ENCODE results near the gene F13B. TPM values are rescaled to one million over a fixed set of nuclear protein-coding genes. Genes with fewer than 3 reads are reported as not detected.

Gene F13B
- total RNA-seq, 1 experiment from 2014 or later: not detected

Other genes starting within 250 kb of the F13B start
- gene CFHR1, start 247.5 kb downstream of the F13B start, total RNA-seq (2022): not detected in 2 replicates
- not detected in 2 replicates for gene CFHR4, start 179.2 kb downstream of the F13B start, total RNA-seq (2022)
- gene CFHR2, start 123.5 kb downstream of the F13B start, total RNA-seq (2022): not detected in 2 replicates
- gene CFHR5, start 89.7 kb downstream of the F13B start, total RNA-seq (2022): not detected in 2 replicates
- 36.3 and 44.0 TPM in 2 replicates for gene ASPM, start 79.4 kb upstream of the F13B start, total RNA-seq (2022)
- gene ZBTB41, start 134.0 kb upstream of the F13B start, total RNA-seq (2022): 19.6 and 20.1 TPM in 2 replicates
- not detected in 2 replicates for gene CRB1, start 201.0 kb upstream of the F13B start, total RNA-seq (2022)